OCI-LY1 (cell line): ENCODE results near the gene UQCRFS1.
A peak's percentile ranks its signal among the peaks of the same experiment; 100 is the strongest.

Source experiments
- H2AFZ ChIP-seq: fragments of 200-600 bp; sonication (generic), shearing (Covaris generic); 2 replicates; pipeline ENCODE4 v1.6.0; 2014; ENCODE audit warnings: antibody characterized with exemption, mild to moderate bottlenecking, low read length
- H3F3A ChIP-seq: fragments of 200-600 bp; sonication (generic), shearing (Covaris generic); 2 replicates; pipeline ENCODE4 v1.6.0; 2014; ENCODE audit warnings: mild to moderate bottlenecking, antibody characterized with exemption, low read length, moderate library complexity; ENCODE audit not compliant: insufficient read depth
- H3K27ac ChIP-seq: fragments of 200-600 bp; sonication (generic); 2 replicates; pipeline ENCODE4 v1.5.1; 2014; ENCODE audit warnings: low read length, mixed run types, mild to moderate bottlenecking, low read depth; ENCODE audit not compliant: poor library complexity, severe bottlenecking
- H3K27me3 ChIP-seq: fragments of 200-600 bp; sonication (generic); 2 replicates; pipeline ENCODE4 v1.6.0; 2014; ENCODE audit warnings: antibody characterized with exemption, mild to moderate bottlenecking, low read length, moderate library complexity; ENCODE audit not compliant: insufficient read depth
- H3K36me3 ChIP-seq: fragments of 200-600 bp; sonication (generic); 2 replicates; pipeline ENCODE4 v1.6.1; 2014; ENCODE audit warnings: mild to moderate bottlenecking, antibody characterized with exemption, low read length, moderate library complexity, mixed read lengths; ENCODE audit not compliant: insufficient read depth
- H3K4me1 ChIP-seq: fragments of 200-600 bp; sonication (generic); 2 replicates; pipeline ENCODE4 v1.5.1; 2014; ENCODE audit warnings: mild to moderate bottlenecking, low read length, moderate library complexity; ENCODE audit not compliant: insufficient read depth, severe bottlenecking
- H3K4me2 ChIP-seq: fragments of 200-600 bp; sonication (generic), shearing (Covaris generic); 2 replicates; pipeline ENCODE4 v1.6.1; 2014; ENCODE audit warnings: low read length
- H3K4me3 ChIP-seq: fragments of 200-600 bp; sonication (generic); 2 replicates; pipeline ENCODE4 v1.5.1; 2014; ENCODE audit warnings: low read length, low read depth, mild to moderate bottlenecking, mixed read lengths; ENCODE audit not compliant: poor library complexity, severe bottlenecking
- H3K79me2 ChIP-seq: fragments of 200-600 bp; shearing (Covaris generic); 2 replicates; pipeline ENCODE4 v1.6.1; 2016; ENCODE audit warnings: mixed run types, low read length, mixed read lengths; ENCODE audit not compliant: insufficient read depth
- H3K9ac ChIP-seq: fragments of 200-600 bp; sonication (generic), shearing (Covaris generic); 2 replicates; pipeline ENCODE4 v1.6.1; 2014; ENCODE audit warnings: mild to moderate bottlenecking, low read length, mixed read lengths
- H3K9me2 ChIP-seq: fragments of 200-600 bp; sonication (generic), shearing (Covaris generic); 2 replicates; pipeline ENCODE4 v1.6.1; 2014; ENCODE audit warnings: low read depth, mild to moderate bottlenecking, low read length, mixed read lengths
- H3K9me3 ChIP-seq: fragments of 200-600 bp; shearing (Covaris generic); 2 replicates; pipeline ENCODE4 v1.6.1; 2014; ENCODE audit warnings: low read length, mixed read lengths
- H4K20me1 ChIP-seq: fragments of 200-600 bp; sonication (generic), shearing (Covaris generic); 2 replicates; pipeline ENCODE4 v1.6.0; 2016; ENCODE audit warnings: mild to moderate bottlenecking, low read length; ENCODE audit not compliant: insufficient read depth
- EZH2 ChIP-seq: fragments of 200-600 bp; sonication (generic), shearing (Covaris generic); IDR thresholded peaks from 2 replicates; pipeline ENCODE4 v1.8.0; 2017; ENCODE audit warnings: borderline replicate concordance, mixed run types, mild to moderate bottlenecking, antibody characterized with exemption, low read length, moderate library complexity, mixed read lengths
- TF ChIP-seq, protein P1 (sequence below): fragments of 200-600 bp; sonication (generic), shearing (Covaris generic); IDR thresholded peaks from 2 replicates; pipeline ENCODE4 v1.5.1; 2017; ENCODE audit warnings: mild to moderate bottlenecking, antibody characterized with exemption, low read length, moderate library complexity, mixed read lengths

UQCRFS1 gene

DNA sequence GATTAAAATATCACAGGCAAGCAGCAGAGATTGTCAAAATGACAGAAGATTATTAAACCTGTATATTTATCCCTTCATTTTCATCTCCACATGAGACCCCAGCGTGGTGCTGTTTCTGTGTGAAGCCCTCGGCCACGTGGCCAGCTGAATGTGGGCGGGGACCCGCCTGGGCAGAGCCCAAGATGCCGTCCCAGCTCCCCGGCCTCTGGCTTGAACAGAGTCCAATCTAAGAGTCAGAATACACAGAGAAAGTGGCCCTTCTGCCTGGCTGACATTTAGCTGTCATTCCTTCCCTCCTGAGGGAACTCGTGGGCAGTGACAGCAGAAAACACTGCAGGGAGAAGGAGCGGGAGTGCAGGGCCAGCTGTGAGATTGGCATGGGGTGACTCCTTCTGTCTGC lies 34.9 kb upstream of the UQCRFS1 start:
- no peaks in the 10 kb centered on the region for H3K9me3 ChIP-seq
- no peaks in the 10 kb centered on the region for H3K4me1 ChIP-seq
- H3K27ac ChIP-seq, result no peak overlapping the region
- H3K4me3 ChIP-seq, result no peak overlapping the region
- TF ChIP-seq EZH2, result no peak
- TF ChIP-seq, protein P1, sequence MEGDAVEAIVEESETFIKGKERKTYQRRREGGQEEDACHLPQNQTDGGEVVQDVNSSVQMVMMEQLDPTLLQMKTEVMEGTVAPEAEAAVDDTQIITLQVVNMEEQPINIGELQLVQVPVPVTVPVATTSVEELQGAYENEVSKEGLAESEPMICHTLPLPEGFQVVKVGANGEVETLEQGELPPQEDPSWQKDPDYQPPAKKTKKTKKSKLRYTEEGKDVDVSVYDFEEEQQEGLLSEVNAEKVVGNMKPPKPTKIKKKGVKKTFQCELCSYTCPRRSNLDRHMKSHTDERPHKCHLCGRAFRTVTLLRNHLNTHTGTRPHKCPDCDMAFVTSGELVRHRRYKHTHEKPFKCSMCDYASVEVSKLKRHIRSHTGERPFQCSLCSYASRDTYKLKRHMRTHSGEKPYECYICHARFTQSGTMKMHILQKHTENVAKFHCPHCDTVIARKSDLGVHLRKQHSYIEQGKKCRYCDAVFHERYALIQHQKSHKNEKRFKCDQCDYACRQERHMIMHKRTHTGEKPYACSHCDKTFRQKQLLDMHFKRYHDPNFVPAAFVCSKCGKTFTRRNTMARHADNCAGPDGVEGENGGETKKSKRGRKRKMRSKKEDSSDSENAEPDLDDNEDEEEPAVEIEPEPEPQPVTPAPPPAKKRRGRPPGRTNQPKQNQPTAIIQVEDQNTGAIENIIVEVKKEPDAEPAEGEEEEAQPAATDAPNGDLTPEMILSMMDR, result no peak
- no peak overlapping the region for H2AFZ ChIP-seq
- H3K27me3 ChIP-seq, result no peaks in the 10 kb centered on the region
- no peaks in the 10 kb centered on the region for H4K20me1 ChIP-seq
- no peaks in the 10 kb centered on the region for H3K79me2 ChIP-seq
- H3K36me3 ChIP-seq, result no peaks in the 10 kb centered on the region
- H3K9me2 ChIP-seq, result no peaks in the 10 kb centered on the region
- no peak overlapping the region for H3K4me2 ChIP-seq
- H3K9ac ChIP-seq, result no peak overlapping the region
- H3F3A ChIP-seq, result no peaks in the 10 kb centered on the region

DNA sequence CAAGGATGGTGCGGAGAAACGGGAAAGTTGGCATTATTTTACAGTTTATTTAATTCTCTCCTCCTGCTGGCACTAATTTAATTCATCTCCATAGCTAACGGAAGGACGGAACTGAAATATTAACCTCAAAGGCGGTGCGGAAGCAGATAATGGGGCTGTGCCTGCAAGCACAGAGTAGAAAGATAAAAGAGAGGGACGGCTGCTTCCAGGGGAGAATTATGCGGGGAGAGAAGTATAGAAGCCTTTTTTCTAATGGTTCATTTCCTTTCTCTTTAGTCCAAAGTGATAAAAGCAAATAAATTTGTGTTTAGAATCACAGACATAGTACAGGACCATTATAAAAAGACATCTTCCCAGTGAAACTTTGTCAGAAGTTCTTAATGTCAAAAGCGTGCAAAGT lies 34.5 kb upstream of the UQCRFS1 start:
- no peaks in the 10 kb centered on the region for H4K20me1 ChIP-seq
- TF ChIP-seq EZH2, result no peak
- TF ChIP-seq, protein P1, result no peak

DNA sequence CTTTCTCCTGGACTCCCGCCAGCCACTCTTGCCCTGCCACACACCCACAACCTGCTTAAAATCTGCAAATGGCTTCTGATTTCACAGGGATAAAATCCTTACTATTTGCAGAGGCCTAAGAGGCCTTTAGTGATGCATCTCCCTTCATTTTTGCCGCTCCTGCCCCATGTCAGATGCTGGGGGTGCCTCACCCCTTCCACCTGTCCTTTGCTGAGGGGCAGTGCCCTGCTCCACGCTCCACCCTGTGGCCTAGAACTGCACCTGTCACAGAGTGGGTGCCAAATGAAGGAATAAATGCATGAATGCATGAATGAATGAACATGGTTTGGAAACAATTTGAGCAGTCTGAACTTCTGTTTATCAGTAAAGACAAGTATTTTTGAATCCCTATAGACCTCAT lies 34.1 kb upstream of the UQCRFS1 start:
- Histone ChIP-seq H4K20me1 (no peaks in the 10 kb centered on the region), H3K9ac (no peak overlapping the region), H3K27ac (no peak overlapping the region), H3K4me3 (no peak overlapping the region), H3K27me3 (no peaks in the 10 kb centered on the region), H3F3A (no peaks in the 10 kb centered on the region), H3K4me1 (no peaks in the 10 kb centered on the region), H3K9me3 (no peaks in the 10 kb centered on the region), H2AFZ (no peak overlapping the region), H3K36me3 (no peaks in the 10 kb centered on the region), H3K4me2 (no peak overlapping the region), H3K9me2 (no peaks in the 10 kb centered on the region), H3K79me2 (no peaks in the 10 kb centered on the region)
- no peak for TF ChIP-seq EZH2
- TF ChIP-seq, protein P1, result peak; percentile 6; the same call in 1 of the 2 replicates

More for the DNA sequence above, 34.5 kb upstream of the UQCRFS1 start:
- no peaks in the 10 kb centered on the region for H3K27me3 ChIP-seq
- H3K9me2 ChIP-seq, result no peaks in the 10 kb centered on the region
- no peak overlapping the region for H3K4me2 ChIP-seq
- H3F3A ChIP-seq, result no peaks in the 10 kb centered on the region
- H3K9ac ChIP-seq, result no peak overlapping the region
- no peaks in the 10 kb centered on the region for H3K4me1 ChIP-seq
- no peak overlapping the region for H3K4me3 ChIP-seq
- no peaks in the 10 kb centered on the region for H3K36me3 ChIP-seq
- no peak overlapping the region for H2AFZ ChIP-seq
- no peaks in the 10 kb centered on the region for H3K9me3 ChIP-seq
- H3K79me2 ChIP-seq, result no peaks in the 10 kb centered on the region
- no peak overlapping the region for H3K27ac ChIP-seq
